Panc1 (cell line): ENCODE measurements around the gene ALK. TPM values are rescaled to one million over a fixed set of nuclear protein-coding genes. Genes with fewer than 3 reads are reported as not detected.

Source experiments
- ATAC-seq: fragments of 200-7000 bp; cut with Tn5 transposase; 2 replicates; pipeline ENCODE4 v1.9.1; 2020; ENCODE audit warnings: mild to moderate bottlenecking, moderate library complexity
- BruUV-seq: library from RNA; stranded (reverse); fragments of 400-500 nt; replicated peaks from 2 replicates; lab custom pipeline; 2021; lab: Mats Ljungman, UMichigan
- CTCF ChIA-PET: fragments of 300-600 bp; sonication (Branson Sonifier 250); formaldehyde crosslinking; loops from one replicate; lab custom pipeline; 2022; ENCODE audit warnings: antibody characterized with exemption; lab: Charles Lee
- POLR2A ChIA-PET: fragments of 300-600 bp; sonication (Branson Sonifier 250); formaldehyde crosslinking; loops from one replicate; lab custom pipeline; 2022; ENCODE audit warnings: antibody characterized with exemption; lab: Charles Lee
- DNase-seq: peaks from one replicate; pipeline ENCODE4 v3.0.0-alpha.2; 2010; ENCODE audit warnings: low read depth, low spot score
- H3K27ac ChIP-seq: 2 replicates; pipeline ENCODE4 v1.5.1; 2011; ENCODE audit warnings: mild to moderate bottlenecking, low read length, inconsistent platforms
- H3K27me3 ChIP-seq: fragments of 200-500 bp; sonication (Bioruptor generic); 2 replicates; pipeline ENCODE4 v1.6.0; 2014; ENCODE audit warnings: low read length, inconsistent platforms; ENCODE audit not compliant: control insufficient read depth, insufficient read depth
- H3K36me3 ChIP-seq: fragments of 200-500 bp; sonication (Bioruptor generic); 2 replicates; pipeline ENCODE4 v1.5.1; 2014; ENCODE audit warnings: inconsistent platforms, mild to moderate bottlenecking, low read length, moderate library complexity; ENCODE audit not compliant: control insufficient read depth, insufficient read depth
- H3K4me1 ChIP-seq: 2 replicates; pipeline ENCODE4 v1.5.1; 2011; ENCODE audit warnings: inconsistent platforms, mild to moderate bottlenecking, low read length, moderate library complexity; ENCODE audit not compliant: control insufficient read depth, insufficient read depth
- H3K4me3 ChIP-seq, 2 experiments: 2 replicates each; pipeline ENCODE4 v1.5.1; 2011 to 2012; ENCODE audit warnings: low read depth in 2 of 2, low read length in 2 of 2, mild to moderate bottlenecking in 2 of 2, inconsistent platforms in 1 of 2, moderate library complexity in 1 of 2
- H3K9me3 ChIP-seq: fragments of 200-500 bp; sonication (Bioruptor generic); 2 replicates; pipeline ENCODE4 v1.5.1; 2014; ENCODE audit warnings: low read depth, mild to moderate bottlenecking, inconsistent platforms, low read length, moderate library complexity; ENCODE audit not compliant: control insufficient read depth, insufficient read depth
- POLR2AphosphoS5 ChIP-seq: IDR thresholded peaks from 2 replicates; pipeline ENCODE4 v1.6.1; 2012; ENCODE audit warnings: mild to moderate bottlenecking, low read depth, low read length, moderate library complexity
- SIN3A ChIP-seq: IDR thresholded peaks from 2 replicates; pipeline ENCODE4 v1.6.1; 2012; ENCODE audit warnings: low read depth, mild to moderate bottlenecking, low read length, moderate library complexity, borderline replicate concordance; ENCODE audit not compliant: insufficient read depth
- TCF7L2 ChIP-seq: IDR thresholded peaks from 2 replicates; pipeline ENCODE4 v1.6.1; 2011; ENCODE audit warnings: mild to moderate bottlenecking, low read depth, low read length, inconsistent platforms
- in situ Hi-C: cut with HindIII; loops from 2 replicates; pipeline ENCODE4 v1.10.0; 2016; ENCODE audit warnings: low sequenced_read_pairs, low pct_unique_long_range_greater_than_20kb
- intact Hi-C: fragments of 100-400 bp; cut with micrococcal nuclease; formaldehyde crosslinking; loops from one replicate; pipeline ENCODE4 v1.10.0; 2022; ENCODE audit not compliant: unreplicated experiment
- total RNA-seq: library from RNA; stranded (reverse); gene quantifications from one replicate; pipeline ENCODE4 v1.2.1, GENCODE V29; 2021; ENCODE audit not compliant: unreplicated experiment
- TF ChIP-seq, protein P1 (sequence below), 2 experiments: IDR thresholded peaks; 2 replicates each; pipeline ENCODE4 v1.6.1; 2011 to 2012; ENCODE audit warnings: low read depth in 2 of 2, control low read depth in 1 of 2, low read length in 1 of 2, mild to moderate bottlenecking in 1 of 2, moderate library complexity in 1 of 2; ENCODE audit not compliant: insufficient read depth in 1 of 2
- TF ChIP-seq, protein P2 (sequence below): fragments of 450-650 bp; IDR thresholded peaks from 2 replicates; pipeline ENCODE4 v1.5.1; 2017; ENCODE audit warnings: mild to moderate bottlenecking

The ALK gene
- total RNA-seq, 1 experiment from 2014 or later = not detected

DNA sequence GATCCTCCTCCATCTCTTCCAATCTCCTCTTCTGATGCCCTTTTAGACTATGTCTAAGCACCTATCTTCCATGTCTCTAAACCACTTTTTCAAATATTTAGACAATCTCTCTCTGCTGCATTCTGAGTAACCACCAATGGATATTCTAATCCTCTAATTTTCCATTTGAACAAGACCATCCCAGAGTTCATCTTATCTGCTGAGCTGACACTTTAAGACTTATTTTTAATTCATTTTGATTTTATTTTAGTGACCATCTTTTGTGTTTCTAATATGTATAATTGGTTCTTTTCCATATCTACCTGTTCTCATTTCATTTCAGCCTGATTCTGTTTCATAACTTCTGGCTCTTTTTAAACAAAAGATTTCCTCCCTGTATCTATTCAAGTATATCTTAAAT is 436.3 kb downstream of the ALK start:
- BruUV-seq = no TSS peak
- Histone ChIP-seq H3K4me1 (no peaks in the 10 kb centered on the region), H3K4me3 (no peak overlapping the region), H3K9me3 (no peaks in the 10 kb centered on the region), H3K27ac (no peak overlapping the region), H3K36me3 (no peaks in the 10 kb centered on the region), H3K27me3 (peaks cover 10% of the 10 kb centered on the region; the same call in 1 of the 2 replicates)
- DNase-seq = no peak
- ChIA-PET POLR2A (no interaction called here), CTCF (no interaction called here)
- intact Hi-C loops = no loop called here
- no peak for TF ChIP-seq POLR2AphosphoS5
- TF ChIP-seq, protein P1, sequence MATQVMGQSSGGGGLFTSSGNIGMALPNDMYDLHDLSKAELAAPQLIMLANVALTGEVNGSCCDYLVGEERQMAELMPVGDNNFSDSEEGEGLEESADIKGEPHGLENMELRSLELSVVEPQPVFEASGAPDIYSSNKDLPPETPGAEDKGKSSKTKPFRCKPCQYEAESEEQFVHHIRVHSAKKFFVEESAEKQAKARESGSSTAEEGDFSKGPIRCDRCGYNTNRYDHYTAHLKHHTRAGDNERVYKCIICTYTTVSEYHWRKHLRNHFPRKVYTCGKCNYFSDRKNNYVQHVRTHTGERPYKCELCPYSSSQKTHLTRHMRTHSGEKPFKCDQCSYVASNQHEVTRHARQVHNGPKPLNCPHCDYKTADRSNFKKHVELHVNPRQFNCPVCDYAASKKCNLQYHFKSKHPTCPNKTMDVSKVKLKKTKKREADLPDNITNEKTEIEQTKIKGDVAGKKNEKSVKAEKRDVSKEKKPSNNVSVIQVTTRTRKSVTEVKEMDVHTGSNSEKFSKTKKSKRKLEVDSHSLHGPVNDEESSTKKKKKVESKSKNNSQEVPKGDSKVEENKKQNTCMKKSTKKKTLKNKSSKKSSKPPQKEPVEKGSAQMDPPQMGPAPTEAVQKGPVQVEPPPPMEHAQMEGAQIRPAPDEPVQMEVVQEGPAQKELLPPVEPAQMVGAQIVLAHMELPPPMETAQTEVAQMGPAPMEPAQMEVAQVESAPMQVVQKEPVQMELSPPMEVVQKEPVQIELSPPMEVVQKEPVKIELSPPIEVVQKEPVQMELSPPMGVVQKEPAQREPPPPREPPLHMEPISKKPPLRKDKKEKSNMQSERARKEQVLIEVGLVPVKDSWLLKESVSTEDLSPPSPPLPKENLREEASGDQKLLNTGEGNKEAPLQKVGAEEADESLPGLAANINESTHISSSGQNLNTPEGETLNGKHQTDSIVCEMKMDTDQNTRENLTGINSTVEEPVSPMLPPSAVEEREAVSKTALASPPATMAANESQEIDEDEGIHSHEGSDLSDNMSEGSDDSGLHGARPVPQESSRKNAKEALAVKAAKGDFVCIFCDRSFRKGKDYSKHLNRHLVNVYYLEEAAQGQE (IDR thresholded peaks at IDR 0.05; ENCODE audit: insufficient read depth in 1 of 2, low read depth in 2 of 2, low read length in 1 of 2) = no peak
- in situ Hi-C loops = no loop called here
- no peak for ATAC-seq

DNA sequence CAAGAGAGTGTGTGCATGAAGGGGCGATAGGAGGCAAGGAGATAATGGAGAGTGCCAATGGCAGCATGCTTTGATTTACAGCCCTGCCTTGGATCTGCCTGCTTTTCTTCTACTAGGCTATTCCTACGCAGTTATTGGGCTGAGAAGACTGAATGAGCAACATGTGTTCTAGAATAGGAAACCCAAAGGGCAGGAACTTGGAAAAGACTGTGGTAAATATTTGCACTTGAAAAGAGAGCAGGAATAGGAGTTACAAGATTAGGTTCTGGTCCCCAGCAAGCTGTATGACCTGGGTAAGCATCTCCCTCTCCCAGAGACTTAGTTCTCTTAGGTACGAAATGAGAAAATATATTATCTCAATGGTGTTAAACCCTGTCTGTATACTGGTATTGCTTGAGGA is 438.5 kb downstream of the ALK start:
- TF ChIP-seq SIN3A (no peak), TCF7L2 (no peak), POLR2AphosphoS5 (no peak)
- TF ChIP-seq, protein P1 (IDR thresholded peaks at IDR 0.05; ENCODE audit: insufficient read depth in 1 of 2, low read depth in 2 of 2, low read length in 1 of 2) = no peak
- TF ChIP-seq, protein P2, sequence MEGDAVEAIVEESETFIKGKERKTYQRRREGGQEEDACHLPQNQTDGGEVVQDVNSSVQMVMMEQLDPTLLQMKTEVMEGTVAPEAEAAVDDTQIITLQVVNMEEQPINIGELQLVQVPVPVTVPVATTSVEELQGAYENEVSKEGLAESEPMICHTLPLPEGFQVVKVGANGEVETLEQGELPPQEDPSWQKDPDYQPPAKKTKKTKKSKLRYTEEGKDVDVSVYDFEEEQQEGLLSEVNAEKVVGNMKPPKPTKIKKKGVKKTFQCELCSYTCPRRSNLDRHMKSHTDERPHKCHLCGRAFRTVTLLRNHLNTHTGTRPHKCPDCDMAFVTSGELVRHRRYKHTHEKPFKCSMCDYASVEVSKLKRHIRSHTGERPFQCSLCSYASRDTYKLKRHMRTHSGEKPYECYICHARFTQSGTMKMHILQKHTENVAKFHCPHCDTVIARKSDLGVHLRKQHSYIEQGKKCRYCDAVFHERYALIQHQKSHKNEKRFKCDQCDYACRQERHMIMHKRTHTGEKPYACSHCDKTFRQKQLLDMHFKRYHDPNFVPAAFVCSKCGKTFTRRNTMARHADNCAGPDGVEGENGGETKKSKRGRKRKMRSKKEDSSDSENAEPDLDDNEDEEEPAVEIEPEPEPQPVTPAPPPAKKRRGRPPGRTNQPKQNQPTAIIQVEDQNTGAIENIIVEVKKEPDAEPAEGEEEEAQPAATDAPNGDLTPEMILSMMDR = no peak
- BruUV-seq = no TSS peak
- H3K9me3 ChIP-seq = no peaks in the 10 kb centered on the region
- no peak overlapping the region for H3K4me3 ChIP-seq
- CTCF ChIA-PET = no interaction called here
- intact Hi-C loops (no loop called here), in situ Hi-C loops (no loop called here)
- POLR2A ChIA-PET = no interaction called here
- no peaks in the 10 kb centered on the region for H3K36me3 ChIP-seq
- DNase-seq = no peak
- peaks cover 8% of the 10 kb centered on the region; the same call in 1 of the 2 replicates for H3K27me3 ChIP-seq
- H3K27ac ChIP-seq = no peak overlapping the region
- no peaks in the 10 kb centered on the region for H3K4me1 ChIP-seq
- ATAC-seq = no peak
